Heart right ventricle (tissue), 16 donors: ENCODE data around the gene MYLK. TPM values are rescaled to one million over a fixed set of nuclear protein-coding genes. Genes with fewer than 3 reads are reported as not detected.

Experiments
- ATAC-seq, 8 donors: fragments of 200-7000 bp; cut with Tn5 transposase; one replicate each; pipeline ENCODE4 v1.9.1; 2020; ENCODE audit warnings: mild to moderate bottlenecking in 8 of 8, moderate library complexity in 8 of 8, moderate number of reproducible peaks in 1 of 8
- DNase-seq, 2 donors: peaks; one replicate each; pipeline ENCODE4 v3.0.0-alpha.2; 2020
- H3K27ac ChIP-seq, 10 donors: fragments of 200-600 bp; sonication (generic) in 2 of 10; one replicate each; pipeline versions ENCODE4 v1.5.0 to v1.8.0; 2020 to 2022; ENCODE audit warnings: mild to moderate bottlenecking in 3 of 10
- H3K27me3 ChIP-seq, 7 donors: fragments of 200-600 bp; one replicate each; pipeline ENCODE4 v1.8.0; 2021 to 2022; ENCODE audit warnings: mild to moderate bottlenecking in 2 of 7
- H3K36me3 ChIP-seq, 9 donors: fragments of 200-600 bp; sonication (generic) in 1 of 9; one replicate each; pipeline versions ENCODE4 v1.5.0 to v1.8.0; 2020 to 2022; ENCODE audit warnings: mild to moderate bottlenecking in 2 of 9
- H3K4me1 ChIP-seq, 9 donors: fragments of 200-600 bp; sonication (generic) in 1 of 9; one replicate each; pipeline versions ENCODE4 v1.5.0 to v1.8.0; 2020 to 2022; ENCODE audit warnings: mild to moderate bottlenecking in 4 of 9
- H3K4me3 ChIP-seq, 10 donors: fragments of 200-600 bp; sonication (generic) in 2 of 10; one replicate each; pipeline versions ENCODE4 v1.5.0 to v1.8.0; 2020 to 2022; ENCODE audit warnings: mild to moderate bottlenecking in 7 of 10, moderate library complexity in 2 of 10
- H3K9me3 ChIP-seq, 11 donors: fragments of 200-600 bp in 10 of 11; sonication (generic) in 2 of 11; one replicate each; pipeline versions ENCODE4 v1.5.0 to v1.8.0; 2013 to 2022; ENCODE audit warnings: mild to moderate bottlenecking in 2 of 11, control low read depth in 1 of 11, moderate library complexity in 1 of 11
- WGBS, 2 donors: extraction: QIAGEN DNeasy Blood & Tissue Kit; methylation state at CpG; one replicate each; pipeline ENCODE4 v1.1.7; 2013; ENCODE audit warnings: inconsistent platforms in 1 of 2; 5-methylcytosine and 5-hydroxymethylcytosine counted together
- intact Hi-C, 10 donors: fragments of 100-400 bp; cut with DNase I; formaldehyde crosslinking; loops; one replicate each; pipeline versions ENCODE4 v1.11.1 to v1.14.2; 2022
- polyA plus RNA-seq, 2 donors: library from polyadenylated mRNA; stranded (reverse); fragments of 200-250 nt; gene quantifications; one replicate each; pipeline ENCODE4 v1.2.3, GENCODE V29; 2013
- total RNA-seq, 10 donors: library from RNA; stranded (reverse); fragmentation: NEBNext Ultra II Directional in 3 of 10; extraction: Animal tissue kit (Norgen Biotek cat#: 25700) in 3 of 10; gene quantifications; one replicate each; pipeline versions ENCODE4 v1.2.1 to v1.2.4, GENCODE V29; 2021 to 2023
- TF ChIP-seq, protein P1 (sequence below), 9 donors: fragments of 200-600 bp; sonication (generic) in 2 of 9; IDR thresholded peaks; one replicate each; pipeline versions ENCODE4 v1.5.0 to v1.8.0; 2021 to 2022; ENCODE audit warnings: antibody characterized with exemption in 9 of 9, mild to moderate bottlenecking in 5 of 9, moderate library complexity in 1 of 9
- donor health status: Arrhythmogenic right ventricular cardiomyopathy.
- donor health status: ischemic (EF 13 %, LVEDD 7.1; RV severe dilation, severe dysfunction).
- donor health status: healthy with polysubstance abuse.
- donor health status: DM: no; HTN: yes; CAD: no.
- donor health status: DM: no; HTN: no; CAD: no.
- donor health status: ischemic (EF 25% LVEDD 6.9; RV normal size, moderate dysfunction).
- donor health status: ischemic (EF 25% LVEDD 5.7; RV mildly dilated, moderate dysfunction).
- donor health status: healthy.
- donor health status: DM: yes; HTN: yes; CAD: no.
- donor health status: Ischemic cardiomyopathy.
- donor health status: ischemic (EF 35%, LVEDD 5.7; RV mildly dilated, moderate dysfunction).
- donor health status: nonischemic (EF 11% LVEDD 7.7; RV severe dilation, severe dysfunction).
- donor health status: DM: yes; HTN: yes; CAD: no.
- donor health status: PGD.
- donor health status: ischemic (EF 29% LVEDD 5.4; RV normal size, mild dysfunction).
- donor health status: nonischemic (EF 23%, LVEDD 6.1; RV moderate dilation, normal function).

Gene MYLK
- total and polyA plus RNA-seq, 12 donors = 5.6 to 20.6 (median 11.6) TPM

GRCh38 chr3:123760817-123761216, 123.3 kb downstream of the MYLK start:
- no peak for ATAC-seq
- DNase-seq = no peak

DNA sequence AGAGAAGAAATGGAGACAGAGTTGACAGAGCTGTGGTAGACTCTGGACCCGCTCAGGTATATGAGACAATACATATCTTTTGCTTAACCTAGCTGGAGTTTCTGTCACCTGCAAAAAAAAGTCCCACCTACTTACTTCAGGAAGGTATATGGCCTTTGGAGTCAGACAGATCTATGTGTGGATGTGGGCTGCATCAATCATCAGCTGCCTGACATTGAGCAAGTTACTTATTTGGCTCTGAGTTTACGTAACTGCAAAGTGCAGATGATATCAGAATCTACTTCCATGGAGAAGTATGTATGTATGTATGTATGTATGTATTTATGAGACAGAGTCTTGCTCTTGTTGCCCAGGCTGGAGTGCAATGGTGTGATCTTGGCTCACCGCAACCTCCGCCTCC, 124.3 kb downstream of the MYLK start:
- no peak for ATAC-seq
- H3K36me3 ChIP-seq = no peaks in the 10 kb centered on the region
- no peaks in the 10 kb centered on the region for H3K9me3 ChIP-seq
- H3K4me3 ChIP-seq = no peak overlapping the region
- no peak for DNase-seq
- H3K27me3 ChIP-seq = no peaks in the 10 kb centered on the region
- TF ChIP-seq, protein P1, sequence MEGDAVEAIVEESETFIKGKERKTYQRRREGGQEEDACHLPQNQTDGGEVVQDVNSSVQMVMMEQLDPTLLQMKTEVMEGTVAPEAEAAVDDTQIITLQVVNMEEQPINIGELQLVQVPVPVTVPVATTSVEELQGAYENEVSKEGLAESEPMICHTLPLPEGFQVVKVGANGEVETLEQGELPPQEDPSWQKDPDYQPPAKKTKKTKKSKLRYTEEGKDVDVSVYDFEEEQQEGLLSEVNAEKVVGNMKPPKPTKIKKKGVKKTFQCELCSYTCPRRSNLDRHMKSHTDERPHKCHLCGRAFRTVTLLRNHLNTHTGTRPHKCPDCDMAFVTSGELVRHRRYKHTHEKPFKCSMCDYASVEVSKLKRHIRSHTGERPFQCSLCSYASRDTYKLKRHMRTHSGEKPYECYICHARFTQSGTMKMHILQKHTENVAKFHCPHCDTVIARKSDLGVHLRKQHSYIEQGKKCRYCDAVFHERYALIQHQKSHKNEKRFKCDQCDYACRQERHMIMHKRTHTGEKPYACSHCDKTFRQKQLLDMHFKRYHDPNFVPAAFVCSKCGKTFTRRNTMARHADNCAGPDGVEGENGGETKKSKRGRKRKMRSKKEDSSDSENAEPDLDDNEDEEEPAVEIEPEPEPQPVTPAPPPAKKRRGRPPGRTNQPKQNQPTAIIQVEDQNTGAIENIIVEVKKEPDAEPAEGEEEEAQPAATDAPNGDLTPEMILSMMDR (IDR thresholded peaks at IDR 0.05) = no peak
- H3K27ac ChIP-seq = no peak overlapping the region
- H3K4me1 ChIP-seq = peaks cover 0 to 27% (median 9%) of the 10 kb centered on the region in 9 donors
- 92 to 93% methylated on average over 4 of the region's 4 CpGs for WGBS, 2 donors
- intact Hi-C loops = loop anchor here in 2 of 10 donors (10.0 kb wide), 1 partner anchor 125 kb away; the partner anchor contains the start of gene MYLK (in 2 of the 2)

More at GRCh38 chr3:123760817-123761216, 123.3 kb downstream of the MYLK start:
- intact Hi-C loops = loop anchor here in 1 of 10 donors (10.0 kb wide), 1 partner anchor 124 kb away; the partner anchor contains the start of gene MYLK
- TF ChIP-seq, protein P1 (IDR thresholded peaks at IDR 0.05) = no peak
- Histone ChIP-seq H3K4me1 (peaks cover 0 to 27% (median 9%) of the 10 kb centered on the region in 9 donors), H3K27ac (no peak overlapping the region), H3K27me3 (no peaks in the 10 kb centered on the region), H3K36me3 (no peaks in the 10 kb centered on the region), H3K4me3 (no peak overlapping the region), H3K9me3 (no peaks in the 10 kb centered on the region)
- WGBS, 2 donors = 96 to 100% methylated on average over 1 of the region's 1 CpG

DNA sequence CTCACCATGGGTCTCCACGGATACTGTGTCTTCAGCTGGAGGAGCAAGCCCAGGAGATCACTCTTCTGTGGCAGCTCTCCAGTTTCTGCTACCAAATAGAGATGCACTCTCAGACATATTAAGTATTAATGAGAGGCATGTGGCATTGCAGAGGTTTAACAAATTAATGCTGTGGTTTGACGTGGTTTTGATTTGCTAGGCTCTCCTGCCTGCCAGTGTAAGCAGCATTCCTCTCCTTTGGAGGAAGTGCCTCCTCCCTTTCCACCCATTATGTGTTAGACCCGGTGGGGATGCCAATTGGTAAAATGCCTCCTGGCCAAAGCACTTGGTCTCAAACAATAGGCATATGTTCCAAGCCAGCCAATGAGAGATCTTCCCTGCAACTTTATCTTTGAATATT, 124.8 kb downstream of the MYLK start:
- Histone ChIP-seq H3K4me1 (peaks cover 0 to 27% (median 9%) of the 10 kb centered on the region in 9 donors), H3K27me3 (no peaks in the 10 kb centered on the region), H3K4me3 (no peak overlapping the region), H3K9me3 (no peaks in the 10 kb centered on the region), H3K27ac (no peak overlapping the region), H3K36me3 (no peaks in the 10 kb centered on the region)
- WGBS, 2 donors = 37 to 47% methylated on average over 3 of the region's 3 CpGs
- intact Hi-C loops = loop anchor here in 1 of 10 donors (10.0 kb wide), 1 partner anchor 125 kb away; the partner anchor contains the start of gene MYLK
- TF ChIP-seq, protein P1 (IDR thresholded peaks at IDR 0.05) = no peak
- DNase-seq (no peak), ATAC-seq (no peak)

DNA sequence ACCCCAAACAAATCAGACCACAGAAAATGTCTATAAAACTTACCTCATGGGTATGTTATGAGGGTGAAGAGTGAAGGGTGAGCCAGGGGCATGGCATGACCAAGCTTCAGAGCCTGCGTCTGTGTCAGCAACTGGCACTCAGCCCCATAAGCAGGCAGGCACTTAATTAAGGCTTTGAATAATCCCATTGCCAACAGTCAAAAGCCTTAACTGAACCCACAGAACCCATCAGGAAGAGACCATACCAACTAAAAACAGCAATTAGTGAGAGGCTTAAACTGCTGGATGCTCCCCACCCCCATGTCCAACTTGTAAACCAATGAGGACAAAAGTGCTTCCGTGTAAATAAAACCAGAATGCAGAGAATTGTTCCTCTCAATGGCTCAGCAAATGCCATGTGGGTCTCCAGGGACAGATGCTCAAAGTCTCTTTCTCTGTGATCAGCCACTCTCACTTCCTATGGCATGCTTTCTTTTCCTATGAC, 126.0 kb downstream of the MYLK start:
- Histone ChIP-seq H3K36me3 (no peaks in the 10 kb centered on the region), H3K4me1 (peaks cover 0 to 27% (median 9%) of the 10 kb centered on the region in 9 donors), H3K9me3 (no peaks in the 10 kb centered on the region), H3K27ac (no peak overlapping the region), H3K27me3 (no peaks in the 10 kb centered on the region), H3K4me3 (no peak overlapping the region)
- WGBS, 2 donors = 24 to 33% methylated on average over 2 of the region's 2 CpGs
- peak in 6 of 8 donors; percentile 21 to 77 (median 68) for ATAC-seq
- intact Hi-C loops = loop anchor here in 1 of 10 donors (10.0 kb wide), 1 partner anchor 127 kb away; the partner anchor contains the start of gene MYLK
- no peak for DNase-seq
- TF ChIP-seq, protein P1 (IDR thresholded peaks at IDR 0.05) = no peak
